T-helper 17 cell (primary cell): ENCODE data around the gene CTNS. TPM values are rescaled to one million over a fixed set of nuclear protein-coding genes. Genes with fewer than 3 reads are reported as not detected.
A peak's percentile ranks its signal among the peaks of the same experiment; 100 is the strongest.

ENCODE experiments used
- ATAC-seq: fragments of 150-1000 bp; cut with Tn5 transposase; 2 replicates; pipeline ENCODE4 v1.10.0; 2021; ENCODE audit warnings: mild to moderate bottlenecking, moderate library complexity
- DNase-seq, 3 donors: peaks; one replicate each; pipeline versions ENCODE4 v3.0.0 to v3.0.0-alpha.2; 2020 to 2021
- H3K9me3 ChIP-seq: one replicate; pipeline ENCODE4 v1.7.0; 2013; ENCODE audit warnings: low read length, mild to moderate bottlenecking; ENCODE audit not compliant: control insufficient read depth, poor library complexity, severe bottlenecking
- H3K27ac Mint-ChIP-seq: one replicate; pipeline ENCODE4 v1.8.0; 2022; ENCODE audit warnings: mild to moderate bottlenecking, moderate library complexity, mixed read lengths
- H3K27me3 Mint-ChIP-seq: one replicate; pipeline ENCODE4 v1.8.0; 2022; ENCODE audit warnings: mixed read lengths
- H3K36me3 Mint-ChIP-seq: one replicate; pipeline ENCODE4 v1.8.0; 2022; ENCODE audit warnings: low read depth, mixed read lengths
- H3K4me1 Mint-ChIP-seq: one replicate; pipeline ENCODE4 v1.8.0; 2022; ENCODE audit warnings: mild to moderate bottlenecking, mixed read lengths
- H3K4me3 Mint-ChIP-seq: one replicate; pipeline ENCODE4 v1.8.0; 2022; ENCODE audit warnings: mild to moderate bottlenecking, moderate library complexity, mixed read lengths
- total RNA-seq, 4 donors: library from RNA in 2 of 4; stranded (reverse) in 2 of 4; gene quantifications; one replicate each; pipeline ENCODE4 v1.2.3 and lab custom pipeline; 2022 to 2026

The CTNS gene
- total RNA-seq, 2 donors from 2014 or later = 6.9 to 7.4 TPM

GRCh38 chr17:3669548-3669947 lies 33.0 kb downstream of the CTNS start:
- no peaks in the 10 kb centered on the region for H3K9me3 ChIP-seq
- peak overlapping the region; percentile 93 for H3K4me3 Mint-ChIP-seq
- no peaks in the 10 kb centered on the region for H3K27me3 Mint-ChIP-seq
- peaks cover 16% of the 10 kb centered on the region for H3K4me1 Mint-ChIP-seq
- H3K36me3 Mint-ChIP-seq = no peaks in the 10 kb centered on the region
- H3K27ac Mint-ChIP-seq = peak overlapping the region; percentile 83
- no peak for DNase-seq
- no peak for ATAC-seq

GRCh38 chr17:3672571-3672970 lies 36.0 kb downstream of the CTNS start:
- peaks cover 4% of the 10 kb centered on the region for H3K4me1 Mint-ChIP-seq
- no peak for ATAC-seq

GRCh38 chr17:3675886-3676285 lies 39.3 kb downstream of the CTNS start:
- no peaks in the 10 kb centered on the region for H3K9me3 ChIP-seq
- Mint-ChIP-seq H3K27me3 (no peaks in the 10 kb centered on the region), H3K4me1 (no peaks in the 10 kb centered on the region), H3K27ac (peak overlapping the region; percentile 57), H3K36me3 (no peaks in the 10 kb centered on the region), H3K4me3 (no peak overlapping the region)
- DNase-seq (no peak), ATAC-seq (no peak)

More at GRCh38 chr17:3672571-3672970, 36.0 kb downstream of the CTNS start:
- no peak for DNase-seq
- Mint-ChIP-seq H3K4me3 (no peak overlapping the region), H3K36me3 (no peaks in the 10 kb centered on the region), H3K27ac (peak overlapping the region; percentile 59), H3K27me3 (no peaks in the 10 kb centered on the region)
- no peaks in the 10 kb centered on the region for H3K9me3 ChIP-seq

GRCh38 chr17:3678095-3678820 lies 41.7 kb downstream of the CTNS start:
- H3K36me3 Mint-ChIP-seq = no peaks in the 10 kb centered on the region
- H3K9me3 ChIP-seq = no peaks in the 10 kb centered on the region
- DNase-seq (no peak), ATAC-seq (no peak)
- H3K4me3 Mint-ChIP-seq = no peak overlapping the region
- peaks cover 12% of the 10 kb centered on the region for H3K4me1 Mint-ChIP-seq
- H3K27ac Mint-ChIP-seq = no peak overlapping the region
- no peaks in the 10 kb centered on the region for H3K27me3 Mint-ChIP-seq

- no peaks in the 10 kb centered on the region for H3K9me3 ChIP-seq
- H3K4me3 Mint-ChIP-seq = no peak overlapping the region
- peaks cover 13% of the 10 kb centered on the region for H3K4me1 Mint-ChIP-seq
- ATAC-seq (no peak), DNase-seq (no peak)
- H3K27ac Mint-ChIP-seq = peak overlapping the region; percentile 51
- no peaks in the 10 kb centered on the region for H3K36me3 Mint-ChIP-seq
- no peaks in the 10 kb centered on the region for H3K27me3 Mint-ChIP-seq
These were observed 42.4 kb downstream of the CTNS start for GRCh38 chr17:3678821-3679530.

GRCh38 chr17:3679531-3680126 lies 43.1 kb downstream of the CTNS start:
- DNase-seq = no peak
- no peaks in the 10 kb centered on the region for H3K9me3 ChIP-seq
- no peaks in the 10 kb centered on the region for H3K27me3 Mint-ChIP-seq
- no peaks in the 10 kb centered on the region for H3K36me3 Mint-ChIP-seq
- no peak overlapping the region for H3K4me3 Mint-ChIP-seq
- peak overlapping the region; percentile 51 for H3K27ac Mint-ChIP-seq
- H3K4me1 Mint-ChIP-seq = peaks cover 13% of the 10 kb centered on the region
- no peak for ATAC-seq

GRCh38 chr17:3681057-3681456 lies 44.5 kb downstream of the CTNS start:
- H3K9me3 ChIP-seq = no peaks in the 10 kb centered on the region
- DNase-seq (no peak), ATAC-seq (no peak)
- Mint-ChIP-seq H3K4me3 (no peak overlapping the region), H3K27me3 (no peaks in the 10 kb centered on the region), H3K27ac (no peak overlapping the region), H3K4me1 (peaks cover 13% of the 10 kb centered on the region), H3K36me3 (no peaks in the 10 kb centered on the region)

GRCh38 chr17:3681565-3681964 lies 45.0 kb downstream of the CTNS start:
- Mint-ChIP-seq H3K27me3 (no peaks in the 10 kb centered on the region), H3K4me3 (peak overlapping the region; percentile 41), H3K27ac (peak overlapping the region; percentile 75), H3K36me3 (no peaks in the 10 kb centered on the region), H3K4me1 (peaks cover 13% of the 10 kb centered on the region)
- no peak for ATAC-seq
- DNase-seq = no peak
- no peaks in the 10 kb centered on the region for H3K9me3 ChIP-seq

GRCh38 chr17:3682033-3682432 lies 45.5 kb downstream of the CTNS start:
- Mint-ChIP-seq H3K27ac (peak overlapping the region; percentile 75), H3K4me3 (no peak overlapping the region), H3K27me3 (no peaks in the 10 kb centered on the region), H3K4me1 (peaks cover 13% of the 10 kb centered on the region), H3K36me3 (no peaks in the 10 kb centered on the region)
- ATAC-seq = no peak
- no peak for DNase-seq
- no peaks in the 10 kb centered on the region for H3K9me3 ChIP-seq

GRCh38 chr17:3683054-3683511 lies 46.5 kb downstream of the CTNS start:
- DNase-seq (peak in 2 of 3 donors; percentile 36 to 44), ATAC-seq (peak; percentile 95)
- Mint-ChIP-seq H3K4me1 (peaks cover 13% of the 10 kb centered on the region), H3K27ac (peak overlapping the region; percentile 56), H3K4me3 (no peak overlapping the region), H3K27me3 (no peaks in the 10 kb centered on the region), H3K36me3 (no peaks in the 10 kb centered on the region)
- no peaks in the 10 kb centered on the region for H3K9me3 ChIP-seq

- H3K36me3 Mint-ChIP-seq = no peaks in the 10 kb centered on the region
- no peak overlapping the region for H3K27ac Mint-ChIP-seq
- no peaks in the 10 kb centered on the region for H3K9me3 ChIP-seq
- ATAC-seq = no peak
- H3K4me3 Mint-ChIP-seq = no peak overlapping the region
- no peak for DNase-seq
- H3K4me1 Mint-ChIP-seq = peaks cover 17% of the 10 kb centered on the region
- H3K27me3 Mint-ChIP-seq = no peaks in the 10 kb centered on the region
These were observed 48.6 kb downstream of the CTNS start for GRCh38 chr17:3685174-3685573.

GRCh38 chr17:3688027-3688553 lies 51.5 kb downstream of the CTNS start:
- Mint-ChIP-seq H3K27ac (no peak overlapping the region), H3K4me1 (peaks cover 6% of the 10 kb centered on the region), H3K4me3 (no peak overlapping the region), H3K27me3 (no peaks in the 10 kb centered on the region), H3K36me3 (no peaks in the 10 kb centered on the region)
- DNase-seq (no peak), ATAC-seq (no peak)
- no peaks in the 10 kb centered on the region for H3K9me3 ChIP-seq

GRCh38 chr17:3688852-3689261 lies 52.3 kb downstream of the CTNS start:
- DNase-seq = no peak
- no peaks in the 10 kb centered on the region for H3K36me3 Mint-ChIP-seq
- no peak overlapping the region for H3K4me3 Mint-ChIP-seq
- no peaks in the 10 kb centered on the region for H3K9me3 ChIP-seq
- no peak for ATAC-seq
- H3K27ac Mint-ChIP-seq = no peak overlapping the region
- no peaks in the 10 kb centered on the region for H3K27me3 Mint-ChIP-seq
- peaks cover 5% of the 10 kb centered on the region for H3K4me1 Mint-ChIP-seq
